NCI-H1092 treated with DMSO at 0.1 percent for 48 hours (cell line): ENCODE results near the gene RYR1.
A peak's percentile ranks its signal among the peaks of the same experiment; 100 is the strongest.
"Not testable (repeated sequence)": the region's sequence is repeated elsewhere in the genome, so short reads cannot be mapped to it uniquely, and the experiment has no call there.

Source experiments
- DNase-seq: peaks from one replicate; lab custom pipeline; 2025; lab: John Stamatoyannopoulos, UW

RYR1 gene

DNA sequence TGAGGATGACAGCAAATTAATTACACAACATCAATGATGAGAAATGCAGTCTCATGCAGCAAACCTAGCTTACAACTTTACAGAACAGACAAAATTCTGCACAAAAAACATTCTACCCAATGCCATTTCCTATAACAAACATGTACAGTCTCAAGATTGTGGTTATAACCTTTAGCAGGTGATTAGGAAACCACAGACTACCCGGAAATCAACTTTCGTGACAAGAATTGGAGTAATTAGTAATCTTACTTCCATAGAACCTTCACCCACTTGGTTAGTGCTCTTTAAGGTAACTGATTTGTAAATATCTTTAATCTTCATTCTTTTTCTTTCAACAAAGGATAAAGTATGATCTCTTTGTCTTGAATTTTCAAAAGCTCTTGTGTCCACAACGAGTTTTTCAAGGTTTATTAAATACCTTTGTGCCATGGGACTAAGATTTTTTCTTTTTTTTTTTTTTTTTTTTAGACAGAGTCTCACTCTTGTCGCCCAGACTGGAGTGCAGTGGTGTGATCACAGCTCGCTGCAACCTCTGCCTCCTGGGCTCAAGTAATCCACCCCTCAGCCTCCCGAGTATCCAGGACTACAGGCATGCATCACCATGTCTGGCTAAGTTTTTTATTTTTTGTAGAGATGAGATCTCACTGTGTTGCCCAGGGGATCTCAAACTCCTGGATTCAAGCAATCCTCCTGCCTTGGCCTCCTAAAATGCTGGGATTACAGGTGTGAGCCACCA, 105.5 kb downstream of the RYR1 start:
- DNase-seq, result no peak

DNA sequence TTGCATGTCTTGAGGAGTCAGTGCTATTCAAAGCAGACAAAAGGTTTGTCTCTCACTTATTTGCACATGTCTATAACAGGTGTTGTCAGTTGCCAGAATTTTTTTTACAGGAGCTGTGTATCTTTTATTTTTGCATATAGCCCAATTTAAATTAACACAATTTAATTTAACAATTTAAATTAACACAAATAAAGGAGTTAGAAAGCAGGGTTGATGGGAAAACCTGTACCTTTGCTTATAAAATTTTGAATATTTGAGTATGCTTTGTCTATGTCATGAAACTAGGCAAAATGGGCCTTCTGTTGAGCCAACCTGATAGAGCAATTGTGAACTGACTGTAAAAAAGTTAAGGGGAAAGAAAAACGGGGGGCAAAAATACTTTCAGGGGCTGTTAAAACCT, 106.3 kb downstream of the RYR1 start:
- DNase-seq, result no peak

DNA sequence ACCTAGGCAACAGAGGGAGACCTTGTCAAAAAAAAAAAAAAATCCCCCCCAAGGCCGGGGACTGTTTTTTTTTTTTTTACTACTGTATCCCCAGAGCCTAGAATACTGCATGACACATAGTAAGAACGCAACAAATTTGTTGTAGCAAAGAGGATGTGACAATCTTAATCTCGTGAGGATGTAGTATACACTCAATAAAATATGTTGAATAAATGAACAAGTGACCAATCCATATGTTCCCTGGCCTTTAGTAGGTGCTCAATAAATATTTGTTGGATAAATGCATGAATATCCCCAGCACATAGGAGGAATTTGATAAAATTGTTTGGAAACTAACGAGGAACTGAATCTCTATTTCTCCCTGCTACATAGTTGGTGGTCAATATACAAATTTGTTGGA, 108.5 kb downstream of the RYR1 start:
- DNase-seq, result no peak

DNA sequence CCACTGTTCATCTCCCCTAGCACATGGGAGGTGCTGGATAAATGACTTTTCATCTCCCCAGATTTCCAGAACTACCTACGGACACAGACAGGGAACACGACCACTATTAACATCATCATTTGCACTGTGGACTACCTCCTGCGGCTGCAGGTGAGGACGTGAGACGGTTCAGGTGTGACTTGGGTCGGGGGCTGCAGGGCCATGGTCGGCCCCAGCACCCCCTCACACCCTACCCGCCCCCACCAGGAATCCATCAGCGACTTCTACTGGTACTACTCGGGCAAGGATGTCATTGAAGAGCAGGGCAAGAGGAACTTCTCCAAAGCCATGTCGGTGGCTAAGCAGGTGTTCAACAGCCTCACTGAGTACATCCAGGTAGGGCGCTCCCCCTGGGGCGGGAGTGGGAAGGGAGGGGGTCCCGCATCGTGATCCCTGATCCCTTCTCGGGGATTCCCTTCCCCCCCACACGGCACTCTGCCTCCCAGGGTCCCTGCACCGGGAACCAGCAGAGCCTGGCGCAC, 109.9 kb downstream of the RYR1 start:
- DNase-seq, result no peak

DNA sequence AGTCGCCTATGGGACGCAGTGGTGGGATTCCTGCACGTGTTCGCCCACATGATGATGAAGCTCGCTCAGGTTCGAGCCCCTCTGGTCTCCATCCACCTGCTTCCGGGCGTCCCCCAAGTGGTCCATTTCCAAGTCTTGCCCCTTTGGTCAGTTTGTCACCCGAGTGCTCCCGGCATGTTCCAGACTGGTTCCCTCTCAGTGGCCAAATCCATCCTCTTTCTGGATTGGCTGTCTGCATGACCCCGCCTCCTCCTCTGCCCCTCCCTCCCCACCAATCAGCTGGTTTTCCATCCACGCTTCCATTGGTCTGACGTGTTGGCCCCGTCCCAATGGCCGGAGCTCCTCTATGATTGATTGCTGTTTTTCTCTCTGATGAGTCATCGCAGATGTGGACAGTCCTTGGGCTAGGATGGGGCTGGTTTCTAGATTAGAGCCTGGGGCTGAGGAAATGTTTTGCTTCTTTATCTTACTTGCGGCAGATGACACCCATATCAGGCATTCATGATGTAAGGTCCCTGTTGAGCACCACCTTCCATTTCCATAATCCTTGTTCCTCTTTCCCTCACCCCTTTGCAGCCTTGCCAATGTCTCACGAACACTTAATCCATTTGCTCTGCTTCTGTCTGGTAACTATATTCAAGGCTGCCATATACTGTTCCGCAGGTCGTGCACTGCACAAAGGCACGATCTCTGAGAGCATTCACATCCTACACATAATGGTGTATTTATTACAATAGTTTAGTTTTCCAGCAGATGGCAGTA, 110.5 kb downstream of the RYR1 start:
- peak; percentile 13 for DNase-seq

DNA sequence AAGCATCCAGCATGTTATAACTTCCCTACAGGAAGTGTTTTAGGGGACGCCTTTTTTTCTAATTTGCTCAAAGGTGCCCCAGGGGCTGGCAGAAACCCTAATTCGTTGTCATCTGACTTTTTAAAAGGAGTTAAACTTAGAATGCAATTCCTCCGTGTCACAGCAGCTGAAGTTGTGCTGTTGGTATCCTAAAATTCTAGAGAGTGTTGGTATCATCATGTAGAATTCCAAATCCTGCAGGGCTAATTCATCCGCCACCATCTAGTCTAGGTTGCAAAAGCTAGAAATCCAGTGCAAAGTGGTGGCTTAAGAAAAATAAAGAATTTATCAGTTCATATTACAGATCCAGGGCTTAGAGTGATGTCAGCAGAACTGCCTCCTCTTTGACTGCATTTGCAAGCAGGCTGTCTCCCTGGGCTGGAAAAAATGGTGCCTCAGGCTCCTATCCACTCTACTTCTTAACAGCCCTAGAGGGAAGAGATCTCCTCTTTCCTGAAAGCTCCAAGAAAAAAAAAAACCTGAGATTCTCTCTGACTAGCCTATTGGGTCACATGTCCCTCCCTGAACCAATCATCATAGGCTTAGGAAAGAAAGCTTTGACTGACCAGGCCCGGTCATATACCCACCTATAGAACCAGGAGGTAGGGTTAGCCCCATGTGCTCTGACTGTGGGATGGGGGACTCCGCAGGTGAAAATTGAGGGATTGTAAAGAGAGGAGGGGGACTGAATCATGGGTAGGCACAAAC, 111.3 kb downstream of the RYR1 start:
- no peak for DNase-seq

DNA sequence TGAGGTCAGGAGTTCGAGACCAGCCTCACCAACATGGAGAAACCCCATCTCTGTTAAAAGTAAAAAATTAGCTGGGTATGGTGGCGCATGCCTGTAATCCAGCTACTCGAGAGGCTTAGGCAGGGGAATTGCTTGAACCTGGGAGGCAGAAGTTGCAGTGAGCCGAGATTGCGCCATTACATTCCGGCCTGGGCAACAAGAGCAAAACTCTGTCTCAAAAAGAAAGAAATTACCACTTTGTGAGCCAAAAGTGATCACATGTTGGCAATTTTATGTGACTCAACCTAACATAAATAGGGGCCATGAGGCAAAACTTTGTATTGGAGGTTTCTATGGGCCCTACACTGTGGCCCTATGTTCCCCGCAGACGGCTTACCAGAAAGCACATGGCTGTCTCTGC, 112.1 kb downstream of the RYR1 start:
- DNase-seq, result no peak

DNA sequence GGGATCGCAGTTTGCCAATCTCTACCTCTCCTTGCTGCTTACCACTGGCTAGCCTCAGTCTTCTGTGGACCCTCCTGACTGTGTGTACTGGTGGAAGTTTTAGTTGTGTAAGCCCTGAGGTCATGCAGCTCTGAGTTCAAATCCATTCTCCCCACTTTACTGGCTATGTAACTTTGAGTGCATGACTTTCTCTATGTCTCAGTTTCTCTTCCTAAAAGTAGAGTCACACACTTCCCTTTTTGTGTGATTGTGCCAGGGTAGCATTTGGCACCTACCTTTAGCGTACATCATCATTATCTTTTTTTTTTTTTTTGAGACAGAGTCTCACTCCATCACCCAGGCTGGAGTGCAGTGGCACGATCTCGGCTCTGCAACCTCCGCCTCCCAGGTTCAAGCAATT, 113.9 kb downstream of the RYR1 start:
- DNase-seq, result no peak

DNA sequence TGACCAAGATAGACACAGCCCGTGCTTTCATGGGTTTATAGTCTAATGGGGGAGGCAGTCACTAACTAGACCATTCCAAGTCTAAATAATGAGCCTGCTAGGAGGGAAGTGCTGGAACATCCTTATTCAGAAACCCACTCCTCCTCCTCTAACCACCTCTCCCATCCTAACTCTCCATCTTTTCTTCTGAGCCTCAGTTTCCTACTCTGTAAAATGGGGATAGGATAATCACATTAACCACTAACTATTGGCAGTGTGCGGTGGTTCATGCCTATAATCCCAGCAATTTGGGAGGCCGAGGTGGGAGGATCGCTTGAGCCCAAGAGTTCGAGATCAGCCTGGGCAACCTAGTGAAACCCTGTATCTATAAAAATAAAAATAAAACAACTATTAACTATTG, 115.6 kb downstream of the RYR1 start:
- DNase-seq, result no peak

DNA sequence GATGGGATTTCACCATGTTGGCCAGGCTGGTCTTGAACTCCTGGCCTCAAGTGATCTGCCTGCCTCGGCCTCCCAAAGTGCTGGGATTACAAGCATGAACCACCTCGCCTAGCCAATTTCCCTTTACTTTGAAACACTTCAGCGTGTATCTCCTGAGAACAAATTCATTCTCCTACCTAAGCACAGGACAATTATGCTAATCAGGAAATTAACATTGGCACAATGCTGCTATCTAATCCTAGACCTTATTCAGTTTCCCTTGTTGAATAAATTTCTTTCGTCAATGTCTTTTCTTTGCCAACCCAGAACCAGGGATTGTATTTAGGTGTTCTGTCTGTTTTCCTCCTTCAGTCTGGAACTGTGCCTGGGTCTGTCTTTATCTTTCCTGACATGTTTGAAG, 116.5 kb downstream of the RYR1 start:
- no peak for DNase-seq

DNA sequence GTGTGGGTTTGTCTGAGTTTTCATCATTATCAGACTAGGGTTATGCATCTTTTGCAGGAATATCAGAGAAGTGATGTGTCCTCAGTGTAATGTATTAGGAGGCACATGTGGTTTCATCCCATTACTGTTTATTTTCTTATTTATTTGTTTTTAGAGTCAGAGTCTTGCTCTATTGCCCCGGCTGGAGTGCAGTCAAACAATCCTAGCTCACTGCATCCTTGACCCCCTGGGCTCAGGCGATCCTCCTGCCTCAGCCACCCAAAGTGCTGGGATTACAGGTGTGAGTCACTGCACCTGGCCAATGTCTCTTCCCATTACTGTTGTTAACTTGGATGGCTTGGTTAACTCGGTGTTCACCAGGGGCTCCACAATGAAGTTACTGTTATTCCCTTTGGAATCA, 116.9 kb downstream of the RYR1 start:
- DNase-seq, result no peak

DNA sequence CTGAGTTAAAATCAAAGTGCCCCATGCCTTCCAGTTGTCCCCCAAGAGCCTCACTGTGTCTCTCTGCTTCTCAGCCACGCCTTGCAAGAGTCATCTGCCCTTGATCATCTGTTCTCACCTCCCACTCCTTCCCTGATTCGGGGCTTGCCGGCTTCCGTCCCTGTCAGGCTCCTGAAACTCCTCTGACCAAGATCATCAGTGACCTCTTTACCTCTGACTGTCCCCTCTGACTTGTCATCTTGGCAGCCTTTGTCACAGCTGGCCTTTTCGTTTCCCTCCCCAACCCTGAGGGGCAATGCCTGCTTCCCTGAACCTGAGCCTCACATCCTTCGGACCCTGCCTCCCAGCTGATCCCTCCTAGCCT, 117.9 kb downstream of the RYR1 start:
- no peak for DNase-seq

DNA sequence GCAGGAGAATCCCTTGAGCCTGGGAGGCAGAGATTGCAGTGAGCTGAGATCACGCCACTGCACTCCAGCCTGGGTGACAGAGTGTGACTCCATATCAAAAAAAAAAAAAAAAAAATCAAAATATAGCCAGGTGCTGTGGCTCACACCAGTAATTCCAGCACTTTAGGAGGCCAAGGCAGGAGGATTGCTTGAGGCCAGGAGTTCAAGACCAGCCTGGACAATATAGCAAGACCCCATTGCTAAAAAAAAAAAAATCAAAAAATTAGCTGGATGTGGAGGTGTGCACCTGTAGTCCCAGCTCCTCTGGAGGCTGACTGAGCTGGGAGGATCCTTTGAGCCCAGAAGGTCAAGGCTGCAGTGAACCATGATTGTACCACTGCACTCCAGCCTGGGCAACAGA, 119.7 kb downstream of the RYR1 start:
- DNase-seq, result not testable (repeated sequence)

DNA sequence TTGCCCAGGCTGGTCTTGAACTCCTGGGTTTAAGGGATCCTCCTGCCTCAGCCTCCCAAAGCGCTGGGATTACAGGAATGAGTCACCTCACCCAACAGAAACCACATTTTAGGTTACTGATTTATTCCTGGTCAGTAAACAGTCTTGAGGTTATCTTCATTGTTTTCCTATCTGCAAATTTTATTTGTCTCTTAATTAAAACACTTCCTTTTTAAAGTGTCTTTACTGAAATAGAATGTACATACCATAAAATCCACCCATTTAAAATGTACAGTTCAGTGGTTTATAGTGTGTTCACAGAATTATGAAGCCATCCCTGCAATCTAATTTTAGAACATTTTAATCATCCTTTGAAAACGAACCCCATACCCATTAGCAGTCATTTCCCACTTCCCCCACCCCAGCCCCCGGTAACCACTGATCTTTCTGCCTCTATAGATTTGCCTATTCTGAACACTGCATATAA, 121.2 kb downstream of the RYR1 start:
- no peak for DNase-seq

DNA sequence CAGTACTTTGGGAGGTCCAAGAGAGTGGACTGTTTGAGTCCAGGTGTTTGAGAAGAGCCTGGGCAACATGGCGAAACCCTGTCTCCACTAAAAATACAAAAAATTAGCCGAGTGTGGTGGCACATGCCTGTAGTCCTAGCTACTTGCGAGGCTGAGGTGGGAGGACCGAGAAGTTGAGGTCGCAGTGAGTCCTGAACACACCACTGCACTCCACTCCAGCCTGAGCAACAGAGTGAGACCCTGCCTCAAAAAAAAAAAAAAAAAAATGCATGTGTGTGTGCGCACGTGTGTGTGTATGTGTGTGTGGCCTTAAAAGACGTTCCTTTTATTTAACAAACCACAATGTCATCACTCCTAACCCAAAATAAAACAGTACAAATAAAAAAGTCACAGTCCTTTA, 121.7 kb downstream of the RYR1 start:
- no peak for DNase-seq

DNA sequence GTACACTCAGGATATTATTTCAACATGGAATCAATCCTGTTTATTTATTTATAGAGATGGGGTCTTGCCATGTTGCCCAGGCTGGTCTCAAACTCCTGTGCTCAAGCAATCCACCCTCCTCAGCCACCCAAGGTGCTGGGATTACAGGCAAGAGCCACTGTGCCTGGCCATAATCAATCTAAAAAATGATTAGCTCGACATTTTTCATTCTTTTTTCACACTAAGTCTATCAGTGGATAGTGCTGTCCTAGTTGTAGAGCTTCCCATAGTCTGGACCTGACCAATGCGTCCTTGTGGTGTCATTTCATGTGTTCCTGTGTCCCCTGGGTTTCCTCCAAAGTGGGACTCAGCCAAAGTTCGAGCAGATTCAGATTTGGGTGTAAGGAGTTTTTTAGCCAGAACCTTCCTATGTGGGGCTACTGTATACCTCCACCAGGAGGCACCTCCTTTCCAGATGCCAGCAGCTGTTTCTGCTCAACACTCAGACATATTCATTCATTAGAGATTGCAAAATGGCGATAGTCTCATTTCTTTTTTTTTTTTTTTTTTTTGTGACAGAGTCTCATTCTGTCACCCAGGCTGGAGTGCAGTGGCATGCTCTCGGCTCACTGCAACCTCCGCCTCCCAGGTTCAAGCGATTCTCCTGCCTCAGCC, 123.2 kb downstream of the RYR1 start:
- DNase-seq, result no peak

DNA sequence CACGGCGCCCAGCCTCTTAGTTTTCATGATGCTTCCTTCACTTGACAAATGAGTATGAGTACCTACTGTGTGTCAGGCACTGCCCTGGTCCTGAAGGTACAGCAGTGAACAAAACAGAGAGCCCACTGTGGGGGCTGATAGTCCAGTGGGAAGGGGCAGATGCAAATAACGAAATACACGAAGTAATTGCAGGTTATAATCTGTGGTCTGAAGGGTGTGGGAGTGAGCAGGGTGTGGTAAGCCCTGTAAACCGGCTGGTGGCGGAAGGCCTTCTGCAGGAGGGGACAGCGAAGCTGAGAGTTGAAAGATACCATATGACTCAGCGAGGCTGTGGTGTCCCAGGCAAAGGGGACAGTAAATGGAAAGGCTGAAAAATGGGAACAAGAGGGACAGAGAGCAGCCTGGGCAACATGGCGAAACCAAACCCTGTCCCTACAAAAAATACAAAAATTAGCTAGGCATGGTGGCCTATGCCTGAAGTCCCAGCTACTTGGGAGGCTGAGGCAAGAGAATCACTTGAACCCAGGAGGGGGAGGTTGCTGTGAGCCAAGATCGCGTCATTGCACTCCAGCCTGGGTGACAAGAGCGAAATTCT, 123.8 kb downstream of the RYR1 start:
- no peak for DNase-seq

DNA sequence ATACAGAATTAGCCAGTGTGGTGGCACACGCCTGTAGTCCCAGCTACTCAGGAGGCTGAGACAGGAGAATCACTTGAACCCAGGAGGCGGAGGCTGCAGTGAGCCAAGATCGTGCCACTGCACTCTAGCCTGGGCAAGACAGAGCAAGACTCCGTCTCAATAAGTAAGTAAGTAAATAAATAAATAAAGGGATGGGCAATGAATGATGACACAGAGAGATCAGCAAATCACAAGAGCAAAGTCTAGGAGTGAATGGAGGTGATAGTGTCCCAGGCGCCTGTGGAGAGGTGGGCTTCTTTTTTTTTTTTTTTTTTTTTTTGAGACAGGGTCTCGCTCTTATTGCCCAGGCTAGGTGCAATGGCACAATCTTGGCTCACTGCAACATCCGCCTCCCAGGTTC, 125.4 kb downstream of the RYR1 start:
- DNase-seq, result not testable (repeated sequence)

DNA sequence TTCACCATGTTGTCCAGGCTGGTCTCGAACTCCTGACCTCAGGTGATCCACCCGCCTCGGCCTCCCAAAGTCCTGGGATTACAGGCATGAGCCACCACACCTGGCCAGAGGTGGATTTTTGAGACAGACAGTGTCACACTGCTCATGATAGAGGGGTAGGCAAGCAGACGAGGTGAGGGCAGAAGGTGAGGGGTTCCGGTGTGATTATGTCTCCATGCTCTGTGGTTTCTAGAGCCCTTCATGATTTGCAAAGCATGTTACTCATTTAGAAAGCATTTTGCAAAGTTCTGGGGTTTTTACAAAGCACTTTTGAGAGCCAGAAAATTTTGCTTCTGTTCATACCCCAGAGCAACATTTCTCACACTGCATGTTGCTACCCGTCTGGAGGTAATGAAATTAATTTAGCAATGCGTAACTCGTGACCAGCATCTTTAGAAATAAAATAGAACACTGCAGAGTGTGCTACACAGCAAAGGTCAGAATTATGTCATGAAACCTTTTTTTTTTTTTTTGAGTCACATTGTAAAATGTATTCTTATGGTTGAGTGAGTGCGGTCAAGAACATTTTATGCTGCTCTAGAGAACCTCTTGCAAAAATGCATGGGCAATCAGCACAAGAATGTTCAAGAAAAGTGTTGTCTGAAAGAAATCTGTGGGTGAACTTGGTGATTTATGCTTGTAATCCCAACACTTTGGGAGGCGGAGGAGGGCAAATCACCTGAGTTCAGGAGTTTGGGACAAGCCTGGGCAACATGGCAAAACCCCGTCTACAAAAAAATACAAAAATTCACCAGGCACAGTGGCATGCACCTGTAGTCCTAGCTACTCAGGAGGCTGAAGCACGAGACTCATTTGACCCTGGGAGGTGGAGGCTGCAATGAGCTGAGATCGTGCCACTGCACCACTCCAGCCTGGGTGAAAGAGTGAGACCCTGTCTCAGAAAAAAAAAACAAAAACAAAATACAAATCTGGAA, 126.2 kb downstream of the RYR1 start:
- DNase-seq, result no peak

DNA sequence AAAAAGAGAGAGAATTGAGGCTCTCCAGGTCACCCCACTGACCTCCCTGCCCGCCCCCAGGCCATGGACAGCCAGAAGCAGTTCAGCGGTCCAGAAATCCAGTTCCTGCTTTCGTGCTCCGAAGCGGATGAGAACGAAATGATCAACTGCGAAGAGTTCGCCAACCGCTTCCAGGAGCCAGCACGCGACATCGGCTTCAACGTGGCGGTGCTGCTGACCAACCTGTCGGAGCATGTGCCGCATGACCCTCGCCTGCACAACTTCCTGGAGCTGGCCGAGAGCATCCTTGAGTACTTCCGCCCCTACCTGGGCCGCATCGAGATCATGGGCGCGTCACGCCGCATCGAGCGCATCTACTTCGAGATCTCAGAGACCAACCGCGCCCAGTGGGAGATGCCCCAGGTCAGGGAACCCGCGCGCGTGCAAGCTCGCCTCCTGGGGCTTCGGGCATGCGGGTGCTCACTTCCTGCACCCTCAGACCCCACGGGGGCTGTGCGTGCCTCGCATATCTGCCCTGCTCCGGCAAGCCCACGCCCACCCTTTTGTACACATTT, 127.6 kb downstream of the RYR1 start:
- DNase-seq, result no peak
